Glomerular visceral epithelial cell (primary cell): ENCODE results near the gene APOC3.

ENCODE experiments used
- DNase-seq: peaks from one replicate; pipeline ENCODE4 v3.0.0-alpha.2; 2016; ENCODE audit errors: extremely low spot score

The APOC3 gene

DNA sequence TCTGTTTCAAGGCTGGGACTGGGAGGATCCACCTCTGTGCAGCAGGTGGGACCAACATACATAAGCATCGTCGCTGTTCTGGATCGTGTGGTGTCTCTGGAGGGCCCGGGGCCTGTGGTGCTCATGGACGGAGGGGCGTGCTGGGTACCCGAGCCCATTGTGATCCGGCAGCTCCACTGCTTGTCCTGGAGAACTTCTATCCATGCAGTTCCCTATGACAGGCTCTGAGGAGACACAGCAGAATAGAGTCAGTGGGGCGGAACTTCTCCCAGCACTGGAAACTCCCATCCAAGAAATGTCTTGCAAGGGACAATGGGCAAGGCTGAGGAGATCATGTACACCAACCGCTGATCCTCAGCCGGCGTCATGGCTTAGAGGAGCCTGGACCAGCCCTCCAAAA, 19.4 kb downstream of the APOC3 start:
- DNase-seq, result no peak

DNA sequence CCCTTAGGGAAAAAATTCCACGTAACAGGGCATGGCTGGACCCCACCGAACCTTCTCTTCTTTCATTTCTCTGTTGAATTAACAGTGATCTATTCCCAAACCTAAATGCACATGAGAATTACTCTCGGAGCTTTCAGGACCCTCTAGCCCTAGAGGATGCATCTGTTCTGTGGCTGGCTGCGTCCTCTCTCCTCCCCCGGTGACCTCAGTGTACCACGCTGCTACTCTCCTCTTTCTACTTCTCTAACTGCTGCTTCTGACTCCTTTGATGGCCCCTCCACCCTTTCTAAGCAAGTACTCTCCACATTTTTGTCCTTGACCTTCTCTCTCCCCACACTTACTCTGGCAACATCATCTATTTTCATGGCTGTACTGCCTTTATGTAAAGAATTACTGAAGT, 19.8 kb downstream of the APOC3 start:
- DNase-seq, result no peak

DNA sequence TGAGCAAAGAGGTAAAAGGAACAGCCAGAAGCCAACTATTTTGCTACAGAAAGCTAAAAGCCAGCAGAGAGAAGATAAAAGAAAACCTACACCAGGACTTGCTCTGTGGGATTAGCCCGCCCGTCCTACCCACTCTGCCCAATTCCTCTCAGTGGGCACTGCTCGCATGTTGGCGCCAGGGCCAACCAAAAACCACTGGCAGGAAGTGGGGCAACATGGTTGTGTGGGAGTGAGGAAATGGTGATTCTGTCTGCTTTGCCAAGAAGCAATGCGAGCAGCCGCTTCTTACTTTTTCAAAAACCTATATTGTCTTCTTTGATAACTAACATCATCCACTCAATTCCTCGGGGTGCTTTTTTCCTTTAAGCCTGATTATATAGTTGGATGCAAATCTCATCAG, 21.9 kb downstream of the APOC3 start:
- no peak for DNase-seq

DNA sequence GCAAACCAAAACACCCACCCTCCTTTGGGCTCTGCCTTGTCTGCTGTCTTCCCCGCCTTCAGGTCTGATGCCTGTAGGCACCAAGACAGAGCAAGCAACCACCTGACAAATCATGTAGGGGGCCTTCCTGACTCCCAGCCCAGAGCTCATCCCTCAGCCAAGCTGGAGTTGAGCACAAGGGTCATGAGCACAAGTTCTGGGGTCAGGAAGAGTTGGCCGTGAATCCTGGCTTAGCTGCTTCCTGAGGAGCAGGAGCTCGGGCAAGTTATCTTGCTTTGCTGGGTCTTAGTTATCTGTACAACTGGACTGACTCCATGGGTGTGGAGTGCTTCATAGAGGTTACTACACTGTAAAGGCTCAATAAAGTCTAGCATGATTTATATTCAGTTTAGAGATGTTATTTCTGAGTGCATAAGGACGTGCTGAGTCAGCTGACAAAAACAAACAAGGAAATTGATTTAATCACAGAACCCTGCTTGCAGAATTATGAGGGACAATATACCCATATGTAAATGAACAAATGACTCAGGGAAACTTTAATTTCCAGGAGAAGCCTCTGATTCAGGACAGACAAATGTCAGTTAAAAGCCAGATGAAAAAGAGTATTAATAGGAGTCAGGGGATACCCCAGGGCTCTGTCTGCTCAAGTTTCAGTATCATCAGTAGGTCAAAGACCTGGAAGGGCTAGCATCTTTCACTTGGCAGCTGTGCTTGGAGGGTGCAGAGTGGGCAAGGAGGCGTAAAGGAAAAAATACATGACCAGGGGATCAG, 22.7 kb downstream of the APOC3 start:
- no peak for DNase-seq

DNA sequence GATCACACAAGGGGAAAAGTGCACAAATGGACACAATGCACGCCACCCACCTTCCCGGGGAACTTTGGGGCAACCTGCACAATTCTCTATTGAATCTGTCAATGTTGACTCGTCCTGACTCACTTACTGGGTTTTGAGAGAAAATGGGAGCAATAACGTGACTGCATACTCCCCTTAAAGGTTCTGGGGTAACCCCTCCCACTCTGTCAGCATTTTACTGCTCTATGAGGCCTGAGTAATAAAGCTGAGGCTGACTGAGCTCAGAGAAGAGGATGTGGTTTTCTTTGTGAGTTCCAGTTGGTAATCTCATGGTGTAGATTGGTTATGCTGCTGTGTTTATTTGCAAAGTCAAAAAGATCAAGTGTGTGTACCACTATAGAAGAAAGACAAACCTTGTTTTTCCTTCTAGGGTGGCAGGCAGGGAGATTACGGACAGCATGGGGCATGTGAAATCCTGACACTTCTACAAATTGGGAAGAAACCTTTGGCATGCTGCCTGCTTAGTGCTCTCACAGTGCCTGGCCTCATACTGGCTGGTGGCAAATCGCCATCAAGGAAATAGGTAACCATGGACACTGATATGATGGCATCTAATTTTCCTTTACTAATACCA, 23.9 kb downstream of the APOC3 start:
- DNase-seq, result peak; percentile 81

DNA sequence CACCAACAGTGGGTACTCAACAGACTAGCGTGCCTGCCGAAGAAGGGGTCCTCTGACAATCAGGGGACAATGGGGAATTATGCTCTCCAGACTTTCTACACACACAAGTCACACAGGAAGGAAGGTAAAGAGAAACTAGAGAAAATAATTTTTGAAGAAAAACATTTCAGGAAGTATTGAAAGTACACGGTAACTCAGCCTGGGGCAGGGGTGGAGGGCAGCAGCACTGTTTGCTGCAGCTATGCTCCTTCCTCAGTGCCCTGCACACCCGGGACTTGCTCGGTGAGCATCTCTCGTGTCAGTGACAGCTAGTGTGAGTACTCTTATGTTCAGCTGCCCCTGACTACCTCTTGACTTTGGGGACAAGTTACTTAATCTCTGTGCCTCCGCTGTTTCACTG, 25.7 kb downstream of the APOC3 start:
- DNase-seq, result no peak

DNA sequence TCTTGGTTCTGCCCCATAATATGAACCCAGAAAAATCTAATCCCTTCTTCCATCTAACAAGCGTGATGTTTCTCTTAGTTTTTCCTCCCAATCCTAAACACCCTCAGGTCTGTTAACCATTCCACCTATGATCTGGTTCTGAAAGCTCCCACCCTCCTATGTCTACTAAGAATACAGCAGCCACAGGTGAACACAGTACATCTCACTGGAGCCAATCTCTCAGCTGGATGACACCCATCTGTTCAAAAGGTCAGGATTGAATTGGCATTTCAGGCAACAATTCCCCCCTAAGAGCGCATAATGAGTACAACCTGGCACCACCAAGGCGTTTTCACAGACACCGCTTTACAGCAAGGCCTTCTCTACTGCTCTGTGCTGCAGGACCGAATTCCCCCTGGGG, 26.7 kb downstream of the APOC3 start:
- no peak for DNase-seq

DNA sequence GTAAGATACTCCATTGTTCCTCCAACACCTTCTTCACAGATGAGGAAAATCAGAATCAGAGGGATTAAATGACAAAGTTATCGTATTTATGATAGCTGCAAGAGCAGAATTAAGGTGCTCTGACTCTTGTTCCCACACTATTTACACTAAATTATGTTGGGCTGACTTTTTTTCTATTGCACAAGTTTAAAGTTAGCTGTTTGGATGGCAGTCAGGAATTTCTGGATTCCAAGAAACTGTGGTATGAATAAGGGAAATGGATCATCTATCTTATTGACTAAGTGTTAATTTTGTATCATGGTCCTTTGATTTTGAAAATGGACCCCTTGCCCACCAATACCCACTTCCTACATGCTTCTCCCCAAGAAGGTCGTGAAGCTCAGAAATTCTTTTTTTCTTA, 27.6 kb downstream of the APOC3 start:
- no peak for DNase-seq

DNA sequence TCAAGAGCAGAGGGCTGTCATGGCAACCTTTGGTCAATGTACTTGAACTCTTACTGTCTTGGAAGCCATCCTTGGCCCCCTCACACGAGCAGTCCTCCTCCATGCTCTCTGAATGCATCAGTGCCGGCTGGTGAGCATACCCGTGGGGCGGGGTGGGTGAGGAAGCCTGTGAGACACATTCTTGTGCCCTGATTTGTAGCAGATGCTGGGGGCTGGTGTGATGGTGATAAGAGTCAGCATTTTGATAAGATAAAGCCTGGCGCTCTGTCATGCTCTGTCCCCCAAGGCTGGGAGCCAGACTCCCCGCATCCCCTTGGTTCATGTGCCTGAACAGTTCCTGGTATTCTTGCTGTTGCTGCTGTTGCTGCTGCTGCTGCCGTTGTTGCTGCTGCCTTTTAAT, 28.2 kb downstream of the APOC3 start:
- no peak for DNase-seq

DNA sequence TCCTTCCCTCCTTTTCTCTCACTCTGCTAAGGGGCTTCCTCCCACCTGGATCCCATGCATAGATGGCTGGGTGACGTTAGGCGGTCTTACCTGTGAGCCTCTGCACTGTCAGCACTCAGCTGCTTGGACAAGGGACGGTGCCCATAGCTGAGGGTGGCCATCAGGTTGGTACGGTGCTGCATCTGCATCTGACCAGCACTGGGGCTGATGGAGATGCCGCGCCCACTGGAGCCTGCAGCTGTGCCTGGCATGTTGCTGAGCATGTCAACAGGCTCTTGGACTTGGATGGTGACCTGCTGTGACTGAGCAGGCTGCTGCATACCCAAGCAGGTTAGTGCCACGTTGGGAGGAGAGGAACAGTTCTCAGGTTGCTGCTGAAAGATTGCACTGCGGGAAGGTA, 29.5 kb downstream of the APOC3 start:
- DNase-seq, result no peak

DNA sequence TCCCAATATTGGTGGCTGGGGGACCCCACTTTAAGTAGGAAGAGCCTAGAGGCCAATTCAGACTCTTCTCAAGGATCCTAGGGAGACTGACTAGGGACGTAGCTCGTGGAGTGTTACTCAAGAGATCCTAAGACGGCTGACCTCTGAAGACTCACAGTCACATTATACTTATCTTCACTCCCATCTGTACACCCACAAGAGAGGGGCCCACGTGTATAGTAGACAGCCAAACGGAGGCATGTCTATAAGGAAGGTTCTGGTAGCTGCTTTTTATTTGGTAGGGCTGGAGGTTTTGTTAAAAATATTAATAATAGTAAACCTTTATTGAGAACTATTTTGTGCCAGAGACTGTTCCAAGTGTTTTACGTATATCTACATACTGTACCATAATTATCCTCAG, 30.6 kb downstream of the APOC3 start:
- no peak for DNase-seq

DNA sequence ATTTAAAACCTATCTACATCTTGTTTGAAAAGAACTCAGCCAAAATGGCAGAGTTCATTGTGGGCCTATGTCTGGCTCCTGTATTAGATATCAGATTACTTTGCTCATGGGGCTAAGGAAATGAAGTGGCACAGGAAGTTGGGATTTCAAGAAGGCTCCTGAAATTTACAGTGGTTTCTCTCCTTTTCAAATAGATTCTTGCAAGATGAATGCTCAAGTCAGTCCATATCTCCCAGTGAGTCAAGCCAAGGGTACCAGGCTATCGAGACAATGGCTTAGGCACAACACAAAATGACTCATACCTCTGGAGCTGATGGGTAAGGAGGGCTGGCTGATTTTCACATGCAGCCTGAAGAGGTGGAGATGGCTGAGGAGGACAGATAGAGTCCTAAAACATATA, 31.8 kb downstream of the APOC3 start:
- peak; percentile 15 for DNase-seq

DNA sequence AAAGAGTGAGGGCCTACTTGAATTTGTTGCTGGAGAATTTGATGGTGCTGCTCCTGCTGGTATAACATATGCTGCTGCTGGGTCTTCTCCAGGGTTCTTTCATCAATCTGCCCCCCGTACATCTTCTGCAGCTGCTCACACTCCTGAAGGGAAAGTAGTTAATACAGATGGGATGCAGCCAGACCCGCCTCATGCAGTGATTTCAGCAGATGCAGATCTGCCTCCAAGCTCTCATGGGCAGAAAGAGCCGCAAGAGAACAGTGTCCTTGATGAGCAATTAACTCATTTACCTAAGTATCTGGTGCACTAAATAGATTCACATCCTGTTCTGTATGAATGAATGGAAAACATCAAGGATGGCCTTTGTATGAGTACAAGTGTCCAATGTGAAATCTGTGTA, 32.5 kb downstream of the APOC3 start:
- DNase-seq, result no peak

DNA sequence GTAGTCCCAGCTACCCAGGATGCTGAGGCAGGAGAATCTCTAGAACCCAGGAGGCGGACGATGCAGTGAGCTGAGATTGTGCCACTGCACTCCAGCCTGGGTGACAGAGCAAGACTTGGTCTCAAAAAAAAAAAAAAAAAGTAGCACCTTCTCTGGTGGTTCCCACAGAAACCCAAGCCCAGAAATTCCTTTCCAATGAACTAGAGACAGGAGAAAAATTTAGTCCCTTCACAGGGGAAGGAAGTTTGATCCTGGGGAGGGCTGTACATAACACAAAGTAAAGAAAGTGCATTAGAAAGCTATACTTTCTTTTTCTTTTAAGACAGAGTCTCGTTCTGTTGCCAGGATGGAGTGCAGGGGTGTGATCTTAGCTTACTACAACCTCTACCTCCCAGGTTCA, 33.2 kb downstream of the APOC3 start:
- no peak for DNase-seq

DNA sequence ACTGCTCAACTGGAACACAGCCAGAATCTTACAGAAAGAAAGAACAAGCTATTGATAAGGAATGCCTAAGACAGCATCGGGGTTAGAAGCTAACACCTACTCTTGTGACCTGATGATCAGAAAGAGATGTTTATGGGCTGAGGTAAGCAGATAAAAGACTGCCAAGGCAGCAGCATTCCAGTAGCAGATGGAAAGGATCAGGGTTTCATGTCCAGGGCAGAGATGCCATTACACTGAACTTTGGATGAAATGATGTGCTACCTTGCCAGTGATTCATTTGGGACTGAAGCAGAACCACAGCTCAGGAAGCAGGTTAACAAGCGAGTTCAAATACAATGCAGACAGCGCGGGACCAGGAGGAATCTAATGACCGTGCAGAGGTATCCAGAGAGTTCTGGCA, 34.8 kb downstream of the APOC3 start:
- DNase-seq, result no peak

DNA sequence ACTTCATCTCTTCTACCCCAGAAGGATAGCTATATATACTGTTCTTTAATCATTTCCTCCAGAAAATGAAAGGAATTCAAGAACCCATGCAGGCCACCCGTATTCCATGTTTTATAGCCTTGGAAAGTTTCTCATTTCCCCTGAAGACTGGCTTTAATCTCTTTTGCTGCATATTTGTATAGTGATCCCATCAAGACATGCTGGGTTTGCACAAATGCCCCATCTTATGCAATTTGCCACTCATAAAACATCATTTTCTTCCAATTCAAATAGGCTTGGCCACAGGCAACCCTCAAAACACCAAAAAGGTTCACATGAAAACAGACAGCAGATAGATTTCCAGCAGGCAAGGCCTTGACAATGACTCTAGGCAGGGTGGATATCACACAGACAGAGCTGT, 36.0 kb downstream of the APOC3 start:
- DNase-seq, result no peak

DNA sequence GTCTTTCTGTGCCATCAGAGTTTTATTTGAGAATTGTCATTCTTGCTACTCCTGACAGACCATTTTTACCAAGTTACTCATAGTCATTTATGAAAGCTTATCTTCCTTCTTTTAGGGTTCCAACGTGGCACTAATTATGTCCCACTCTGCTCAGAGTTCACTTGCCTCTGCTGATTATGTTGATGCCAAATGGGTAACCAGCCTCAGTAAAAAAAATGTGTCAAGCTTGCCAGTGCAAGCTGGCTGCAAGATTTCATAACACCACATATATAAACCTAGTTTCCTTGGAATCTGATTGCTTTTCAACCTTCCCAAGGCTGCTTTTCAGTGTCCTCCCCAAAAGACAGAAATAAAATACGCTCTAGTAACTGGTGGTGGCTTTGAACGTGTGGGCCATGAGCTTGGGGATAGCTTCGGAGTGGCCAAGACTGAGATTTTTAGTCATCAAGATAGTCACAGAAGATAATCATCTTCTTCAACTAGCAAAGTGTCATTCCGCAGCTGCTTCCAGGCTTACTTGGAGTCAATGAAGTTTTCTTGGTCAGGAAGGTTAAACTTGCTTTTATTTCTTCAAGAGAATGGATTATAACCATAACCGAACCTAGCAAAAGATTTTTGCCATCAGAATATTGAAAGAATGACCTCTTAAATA, 37.2 kb downstream of the APOC3 start:
- no peak for DNase-seq

DNA sequence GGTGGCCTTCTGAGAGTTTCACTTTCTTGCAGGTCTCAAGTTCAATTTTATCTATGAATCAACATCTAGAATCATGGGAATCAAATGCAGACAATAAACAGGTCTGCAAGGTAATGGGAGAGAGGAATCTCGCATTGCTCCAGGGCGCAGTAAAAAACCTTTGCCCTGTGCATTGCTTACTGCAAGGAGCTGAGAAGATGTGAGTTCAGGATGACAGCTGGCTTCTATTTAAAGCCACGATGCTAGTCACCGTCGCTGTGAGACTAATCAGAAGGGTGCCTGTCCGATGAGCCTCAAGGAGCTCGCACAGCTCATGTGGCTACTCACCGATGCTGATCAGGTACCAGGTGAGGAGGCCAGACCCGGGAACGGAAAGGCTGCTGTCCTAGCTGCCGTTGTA, 37.9 kb downstream of the APOC3 start:
- no peak for DNase-seq

DNA sequence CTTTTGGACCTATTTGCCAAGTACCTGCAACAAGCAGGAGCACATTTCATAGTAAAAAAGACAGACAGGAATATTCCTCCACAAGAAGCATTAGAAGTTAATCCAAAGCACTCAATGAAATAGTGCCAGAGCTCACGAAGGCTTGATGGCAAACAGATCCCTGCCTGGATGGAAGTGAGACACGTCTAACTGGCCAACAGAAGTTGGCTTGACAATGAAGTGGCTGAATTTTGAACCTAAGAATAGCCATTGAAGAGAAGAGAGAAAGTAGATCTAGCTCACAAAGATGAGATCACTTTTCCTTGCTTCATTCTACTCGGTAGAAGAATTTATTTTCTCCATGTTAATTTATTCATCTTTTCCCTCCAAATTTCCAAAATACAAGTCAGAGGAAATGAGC, 38.4 kb downstream of the APOC3 start:
- DNase-seq, result no peak

DNA sequence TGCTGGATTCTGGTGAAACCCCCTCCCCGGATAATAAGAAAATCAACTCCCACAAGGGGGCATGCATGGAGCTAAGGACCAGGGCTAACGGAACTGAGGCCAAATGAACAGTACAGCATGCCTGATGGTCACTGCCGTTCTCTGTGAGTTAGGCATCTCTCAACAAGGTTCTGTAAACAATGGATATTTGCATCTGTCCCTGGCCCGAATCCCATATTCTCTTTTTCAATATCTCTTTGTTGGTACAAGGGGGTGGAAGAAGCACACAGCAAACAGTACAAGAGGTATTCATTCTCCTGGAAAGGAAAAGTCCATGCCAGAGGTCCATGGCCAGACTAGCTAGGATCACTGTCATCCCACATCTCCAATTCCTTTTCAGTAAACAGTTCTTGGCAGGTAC, 39.9 kb downstream of the APOC3 start:
- DNase-seq, result no peak

DNA sequence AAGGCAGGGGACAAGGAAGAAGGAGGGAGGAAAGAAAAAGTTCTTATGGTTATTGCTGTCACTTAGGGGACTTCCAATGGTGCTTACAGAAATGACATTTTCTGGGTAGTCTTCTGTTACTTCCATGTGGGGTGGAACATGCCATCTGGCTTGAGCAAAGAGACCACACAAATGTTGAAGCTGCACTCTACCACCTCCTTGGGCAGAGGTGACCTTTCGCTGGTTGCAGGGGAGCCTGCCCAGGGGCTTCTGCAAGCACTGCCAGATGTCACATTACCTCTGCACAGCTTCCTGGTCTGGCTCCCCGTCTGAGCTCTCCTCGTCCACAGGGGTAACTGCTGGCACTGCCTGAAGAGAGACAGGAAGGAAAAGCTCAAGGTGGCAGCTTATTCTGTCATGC, 40.3 kb downstream of the APOC3 start:
- no peak for DNase-seq

DNA sequence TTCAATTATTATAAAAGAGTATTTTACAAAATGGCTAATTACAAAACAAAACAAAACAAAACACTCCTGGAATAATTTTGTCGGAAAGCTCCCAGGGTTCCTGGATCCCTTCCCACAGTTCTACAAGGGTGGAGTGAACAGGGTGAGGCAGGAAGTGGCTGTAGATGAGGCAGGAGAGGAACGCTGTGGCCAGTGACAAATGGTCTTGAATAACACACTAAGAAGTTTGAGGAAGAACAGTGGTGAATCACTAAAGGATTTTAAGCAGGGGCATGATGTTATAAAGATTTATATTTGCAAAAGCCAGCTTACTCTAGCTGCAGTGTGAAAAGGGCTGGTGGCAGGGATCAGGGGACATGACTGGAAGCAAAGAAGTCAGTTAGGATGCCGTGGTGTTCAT, 41.5 kb downstream of the APOC3 start:
- DNase-seq, result peak; percentile 63

DNA sequence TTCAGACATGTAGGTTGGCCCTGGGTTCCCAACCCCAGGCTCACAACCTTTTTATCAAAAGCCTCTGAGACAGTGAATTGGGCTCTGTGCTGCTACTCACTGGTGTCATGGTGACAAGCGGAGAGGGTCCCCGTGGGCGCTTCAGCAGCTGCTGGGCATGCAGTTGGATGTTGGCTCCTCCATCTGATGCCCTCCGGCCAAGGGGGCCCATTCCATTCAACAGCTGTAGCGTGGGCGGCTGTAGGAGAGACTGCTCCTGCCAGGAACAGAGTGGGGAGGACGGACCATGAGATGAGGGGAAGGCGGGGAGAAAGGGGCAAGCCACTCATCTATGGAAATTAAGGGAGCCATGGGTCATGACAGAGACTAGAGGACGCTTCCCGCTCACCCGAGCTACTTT, 43.7 kb downstream of the APOC3 start:
- DNase-seq, result no peak
